NCI-H774 (cell line): ENCODE results near the gene GABRB1.

Experiments
- DNase-seq: peaks from one replicate; lab custom pipeline; 2025; lab: John Stamatoyannopoulos, UW

Gene GABRB1

DNA sequence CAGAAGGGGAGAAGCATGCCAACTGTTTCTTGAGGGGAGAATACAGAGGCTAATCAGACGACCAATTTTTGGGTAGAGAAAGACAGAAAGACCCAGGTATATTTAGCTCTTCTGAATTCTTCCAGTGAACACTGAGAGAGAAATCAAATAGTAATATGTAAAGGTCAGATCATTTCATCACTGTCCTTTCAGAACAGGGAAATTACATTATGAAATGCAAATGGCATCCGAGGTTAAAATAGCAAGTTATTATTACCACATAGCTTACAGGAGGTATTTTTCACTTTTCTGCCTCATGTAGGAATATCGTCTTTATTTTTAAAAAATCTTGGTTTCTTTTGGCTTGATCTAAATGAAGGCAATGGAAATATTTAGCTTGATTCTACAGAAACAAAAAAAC is 18.0 kb downstream of the GABRB1 start:
- DNase-seq: no peak

DNA sequence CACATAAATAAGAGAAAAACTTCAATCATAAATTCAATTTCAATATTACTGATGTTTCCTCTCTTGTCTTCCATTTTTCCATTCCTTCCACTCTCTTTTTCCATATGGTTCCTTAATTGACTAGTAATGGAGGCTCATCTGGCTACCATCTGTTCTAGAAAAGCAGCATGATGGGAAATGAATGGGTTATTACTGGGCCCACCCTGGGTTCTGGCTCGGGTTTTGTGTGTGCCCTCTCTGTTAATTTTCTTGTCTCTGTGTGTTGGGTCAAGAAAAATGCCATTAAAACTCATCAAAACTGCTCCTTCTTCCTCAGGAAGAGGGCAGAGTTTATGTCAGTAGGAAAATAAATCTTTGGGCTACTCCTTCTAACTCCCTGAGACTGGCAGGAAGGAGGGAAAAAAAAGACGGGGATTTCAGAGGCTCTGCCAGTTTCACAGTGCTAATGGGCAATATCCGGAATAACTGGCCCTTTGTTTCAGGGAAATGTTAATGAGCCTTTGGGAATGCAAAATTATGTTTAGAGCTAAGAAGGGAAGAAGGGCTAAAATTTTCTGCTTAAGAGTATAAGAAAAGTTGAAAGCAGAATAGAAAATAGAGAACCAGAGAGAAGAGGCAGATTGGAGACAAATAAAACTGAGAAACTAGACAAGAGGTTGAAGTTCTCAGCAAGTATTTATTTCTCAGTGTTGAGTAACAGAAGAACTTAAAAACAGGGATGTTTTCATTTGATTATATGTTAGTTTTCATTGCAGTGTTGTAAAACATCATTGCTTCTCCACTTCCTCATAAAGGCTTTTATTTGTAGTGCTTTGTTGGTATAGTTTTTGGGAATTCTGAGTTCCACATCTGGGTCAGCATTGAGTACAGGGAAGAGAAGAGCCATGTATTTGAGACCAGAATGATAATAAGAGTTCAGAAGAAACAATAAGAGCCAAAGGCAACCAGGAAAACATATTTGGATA is 19.7 kb downstream of the GABRB1 start:
- no peak for DNase-seq

DNA sequence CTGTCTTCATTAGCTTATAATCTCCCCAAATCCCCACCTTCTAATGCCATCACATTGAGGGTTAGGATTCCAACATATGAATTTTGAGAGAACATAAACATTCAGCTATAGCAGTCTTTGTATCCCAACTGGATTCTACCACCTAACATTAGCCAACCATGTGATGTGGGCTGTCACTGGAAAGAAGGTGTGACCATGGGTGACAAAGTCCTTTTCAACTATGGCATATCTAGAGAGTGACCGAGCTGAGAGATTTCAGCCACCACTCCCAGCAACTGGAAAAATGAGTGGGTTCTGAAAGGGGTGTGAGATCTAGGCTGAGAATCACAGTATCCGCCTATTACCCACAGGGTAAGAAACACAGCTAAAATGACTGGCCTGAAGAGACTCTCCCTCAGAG is 22.1 kb downstream of the GABRB1 start:
- no peak for DNase-seq

DNA sequence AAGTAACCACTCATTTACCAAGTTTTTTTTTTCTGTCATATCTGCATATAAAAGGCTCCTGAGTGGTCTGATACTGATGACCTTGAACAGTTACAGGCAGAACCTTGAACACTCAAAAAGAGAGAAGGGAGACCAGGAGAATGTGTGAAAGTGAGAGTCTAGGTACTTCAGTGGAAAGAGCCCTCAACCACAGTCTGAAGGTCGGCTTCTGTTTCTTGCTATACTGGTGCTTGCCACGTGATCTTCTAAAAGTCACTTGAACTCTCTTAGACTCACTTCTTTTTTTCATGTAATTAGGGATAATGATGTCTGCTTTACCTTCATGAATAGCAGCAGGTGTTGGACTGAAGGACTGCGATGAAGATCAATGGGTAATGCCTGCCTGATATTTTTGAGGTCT is 22.8 kb downstream of the GABRB1 start:
- no peak for DNase-seq

DNA sequence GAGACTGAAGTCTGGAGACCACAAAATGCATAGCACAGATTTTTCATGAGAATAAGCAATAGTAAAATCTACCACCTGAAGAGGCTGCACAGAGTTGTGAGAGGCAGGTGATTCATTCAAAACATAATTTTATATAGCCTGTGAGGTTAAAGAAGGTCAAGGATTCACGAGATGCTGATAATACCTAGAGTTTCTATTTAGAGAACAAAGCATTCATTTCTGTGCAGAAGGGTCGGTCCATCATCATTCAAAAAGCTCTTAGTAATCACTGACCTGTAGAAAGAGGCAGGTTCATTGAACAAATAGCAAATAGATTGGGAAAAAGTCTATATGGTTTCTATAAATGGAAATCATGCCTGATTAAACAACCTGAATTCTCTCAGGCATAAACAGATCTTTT is 26.6 kb downstream of the GABRB1 start:
- no peak for DNase-seq

DNA sequence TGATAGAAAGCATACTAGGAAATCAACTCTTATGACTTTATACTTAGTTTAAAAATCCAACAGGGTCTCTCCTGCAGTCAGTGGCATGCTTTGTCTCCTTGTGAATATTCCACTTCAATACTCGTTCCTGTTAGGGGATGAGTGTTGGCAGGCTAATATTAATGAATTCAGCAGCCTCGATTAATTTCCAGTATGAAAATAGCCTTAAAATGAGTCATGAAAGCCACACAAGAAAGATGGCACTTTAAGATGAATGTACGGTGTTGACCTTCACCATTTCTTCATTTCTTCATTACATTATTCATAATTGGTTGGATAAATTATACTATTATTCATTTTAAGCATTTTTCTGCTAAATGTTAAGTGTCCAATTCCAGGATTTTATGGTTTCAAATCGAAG is 29.2 kb downstream of the GABRB1 start:
- no peak for DNase-seq

DNA sequence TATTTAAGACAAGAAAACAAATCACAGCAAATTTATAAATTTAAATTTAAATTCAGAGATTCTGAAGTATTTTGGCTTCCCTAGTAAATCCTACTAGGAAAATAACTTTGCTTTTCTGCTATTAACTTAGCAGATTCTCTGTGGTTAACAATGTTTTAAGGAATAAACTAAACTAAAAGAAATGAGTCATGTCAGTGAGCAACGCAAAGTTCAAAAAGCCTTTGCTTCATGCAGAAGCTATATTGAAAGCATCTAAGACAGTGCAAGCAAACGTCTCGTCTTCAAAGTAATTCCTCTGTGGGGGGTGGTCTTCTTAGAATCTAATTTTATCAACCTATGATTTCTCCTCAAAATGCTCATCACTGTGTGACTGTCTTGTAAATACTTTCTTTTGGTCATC is 30.1 kb downstream of the GABRB1 start:
- DNase-seq: no peak

DNA sequence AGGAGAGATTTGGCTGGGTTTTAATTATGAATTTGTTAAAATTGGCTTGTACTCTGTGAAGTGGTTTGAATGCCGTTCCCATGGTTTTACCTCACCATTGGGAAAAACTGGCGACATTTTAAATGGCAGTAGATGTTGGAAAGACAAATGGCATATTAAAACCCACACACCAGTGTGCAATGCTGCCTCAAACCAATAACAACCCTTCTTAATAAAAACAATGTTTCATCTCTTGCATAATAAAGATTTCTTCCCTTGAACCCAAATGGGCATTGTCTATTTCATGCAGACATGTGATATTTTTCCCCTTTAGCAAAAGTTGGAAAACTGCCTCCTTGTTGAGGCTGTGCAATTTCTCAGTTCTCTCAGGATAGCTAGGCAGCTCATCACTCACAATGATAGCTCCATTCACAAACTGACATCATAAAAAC is 33.7 kb downstream of the GABRB1 start:
- no peak for DNase-seq

DNA sequence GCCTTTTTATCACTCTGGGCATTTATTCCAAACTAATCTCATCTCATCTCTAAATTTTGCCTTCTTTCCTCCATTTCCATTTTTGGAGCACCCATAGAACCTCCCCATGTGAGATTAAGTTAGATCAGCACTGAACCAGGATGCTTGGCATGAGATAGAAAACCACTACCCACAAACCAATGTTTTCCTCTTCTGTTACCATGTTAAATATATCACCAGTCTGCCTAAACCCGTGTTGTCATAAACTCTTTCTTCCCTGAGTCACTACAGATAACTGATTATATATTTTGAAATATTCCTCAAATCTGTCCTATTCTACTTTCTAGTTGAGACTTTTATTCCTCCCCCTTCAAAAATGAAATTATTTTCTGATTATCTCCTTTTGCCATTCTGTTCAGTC is 37.6 kb downstream of the GABRB1 start:
- DNase-seq: no peak

DNA sequence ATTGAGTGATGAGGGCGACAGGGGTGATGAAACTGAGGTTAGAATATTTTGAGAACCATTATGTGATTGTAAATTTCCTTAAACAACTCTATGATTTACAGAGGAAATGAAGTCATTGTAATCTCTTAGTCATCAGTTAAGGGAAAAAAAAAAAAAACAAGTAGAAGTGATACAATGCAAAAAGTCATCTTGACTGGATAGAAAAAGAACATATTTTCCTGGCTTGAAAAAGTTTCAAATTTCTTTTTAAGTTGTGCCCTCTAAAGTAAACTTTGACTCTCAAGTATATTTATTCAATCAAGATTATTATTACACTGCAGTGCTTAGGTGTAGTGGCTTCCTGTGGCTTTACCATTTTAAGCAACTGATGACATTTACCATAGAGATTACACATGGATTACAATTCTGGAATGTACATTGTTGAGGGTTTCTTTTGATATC is 40.6 kb downstream of the GABRB1 start:
- no peak for DNase-seq

DNA sequence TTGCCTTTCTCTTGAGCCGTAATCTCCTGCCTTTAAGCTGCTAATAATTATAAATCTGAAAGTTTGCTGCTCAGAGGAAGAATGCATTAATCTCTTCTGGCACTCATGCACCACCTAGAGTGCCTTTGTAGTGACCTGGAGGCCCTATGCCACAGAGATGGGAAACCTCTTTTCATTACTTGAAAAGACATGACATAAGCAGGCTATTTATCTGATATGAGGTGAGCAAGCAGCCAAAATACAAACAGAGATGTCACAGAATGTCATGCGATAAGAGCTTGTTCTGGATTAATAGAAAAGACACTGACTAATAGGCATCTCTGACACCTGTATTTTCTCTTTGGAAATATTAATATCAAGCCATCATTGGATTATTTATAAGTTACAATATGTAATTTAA is 42.3 kb downstream of the GABRB1 start:
- DNase-seq: no peak

DNA sequence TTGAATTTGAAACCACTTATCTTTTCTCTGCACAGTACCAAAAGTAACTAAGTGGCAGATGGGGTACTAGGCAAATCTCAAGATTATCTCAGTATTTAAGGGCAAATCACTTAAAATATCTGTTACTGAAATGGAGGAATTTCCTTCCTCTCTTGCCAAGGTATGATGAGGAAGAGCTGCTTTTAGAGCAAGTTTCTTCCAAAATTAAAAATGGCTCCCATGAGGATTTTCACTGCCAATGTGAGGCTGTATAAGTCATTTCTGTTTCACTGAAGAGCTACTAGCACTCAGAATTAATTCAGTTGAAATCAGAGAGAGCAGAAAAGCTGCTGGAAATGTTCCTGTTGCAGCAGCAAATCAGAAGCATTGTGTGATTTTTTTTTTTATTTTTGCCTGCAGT is 43.4 kb downstream of the GABRB1 start:
- no peak for DNase-seq

DNA sequence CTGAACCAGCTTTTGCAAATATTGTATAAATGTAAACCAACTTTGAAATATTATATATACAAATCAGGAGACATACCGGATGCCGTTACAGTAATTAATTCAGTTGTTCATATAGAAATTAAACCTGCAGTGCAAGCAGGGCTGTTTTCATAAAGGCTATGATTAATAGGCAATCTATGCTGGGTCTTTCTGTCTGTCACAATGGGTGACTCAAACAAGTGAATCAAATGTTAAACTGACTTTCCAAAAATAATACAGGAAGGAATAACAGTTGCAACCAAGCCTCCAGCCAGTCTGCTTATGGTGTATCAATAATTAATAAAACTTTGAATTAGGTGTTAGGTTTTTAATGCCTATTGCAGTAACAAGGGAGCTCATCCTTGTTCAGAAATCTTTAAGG is 43.9 kb downstream of the GABRB1 start:
- no peak for DNase-seq

DNA sequence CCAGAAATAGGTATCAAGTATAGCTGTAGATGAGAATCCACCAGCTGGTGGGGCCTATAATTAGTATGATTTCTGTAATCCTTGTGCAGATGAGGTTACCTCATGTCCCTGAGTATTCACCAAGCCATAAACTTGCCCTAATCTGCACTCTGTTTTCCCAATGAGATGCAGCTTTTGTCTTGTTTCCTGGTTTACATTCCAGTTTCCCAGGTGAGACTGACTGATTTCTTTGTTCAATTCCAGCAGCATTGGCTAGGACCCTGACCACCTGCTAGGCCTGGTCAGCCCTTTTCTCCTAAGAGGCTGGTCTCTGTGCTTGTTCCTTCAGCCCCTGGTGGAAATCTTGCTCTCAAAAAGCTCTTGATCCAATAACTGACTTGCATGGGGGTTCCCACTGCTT is 44.6 kb downstream of the GABRB1 start:
- DNase-seq: peak; percentile 58

DNA sequence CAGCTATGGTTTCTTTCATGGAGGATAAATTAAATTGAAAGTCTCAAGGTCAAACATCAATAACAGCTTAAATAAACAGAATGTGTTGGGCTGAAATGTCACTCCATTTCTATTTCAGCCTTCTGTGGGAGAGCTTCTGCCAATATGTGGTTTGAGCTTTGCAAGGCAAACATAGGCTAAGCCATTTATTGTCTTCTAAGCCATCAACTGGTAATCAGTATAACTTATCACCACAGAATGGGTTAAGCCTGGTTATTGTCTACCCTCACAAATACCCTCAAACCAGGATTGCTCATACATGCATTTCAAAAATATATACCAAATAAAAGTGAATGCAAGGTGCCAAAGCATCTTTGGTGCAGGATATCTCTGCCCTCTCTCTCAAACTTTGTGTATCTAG is 52.7 kb downstream of the GABRB1 start:
- DNase-seq: no peak

DNA sequence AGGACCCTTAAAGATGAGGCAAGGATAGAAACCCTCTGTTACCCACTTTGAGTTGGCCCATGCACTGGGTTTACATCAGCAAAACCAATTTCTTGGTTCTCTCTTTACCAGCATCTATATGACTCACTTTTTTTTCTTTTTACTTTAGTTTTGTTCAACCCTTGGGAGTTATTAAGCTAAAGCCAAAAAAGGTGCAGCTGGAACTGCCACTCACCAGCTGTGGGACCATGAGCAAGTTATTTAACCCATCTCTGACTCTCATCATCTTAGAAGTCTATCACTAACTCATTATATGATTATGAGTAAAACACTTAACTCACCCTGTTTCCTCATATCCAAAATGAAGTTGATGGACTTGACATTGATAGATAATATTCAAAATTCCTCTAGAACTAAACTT is 53.4 kb downstream of the GABRB1 start:
- DNase-seq: no peak

DNA sequence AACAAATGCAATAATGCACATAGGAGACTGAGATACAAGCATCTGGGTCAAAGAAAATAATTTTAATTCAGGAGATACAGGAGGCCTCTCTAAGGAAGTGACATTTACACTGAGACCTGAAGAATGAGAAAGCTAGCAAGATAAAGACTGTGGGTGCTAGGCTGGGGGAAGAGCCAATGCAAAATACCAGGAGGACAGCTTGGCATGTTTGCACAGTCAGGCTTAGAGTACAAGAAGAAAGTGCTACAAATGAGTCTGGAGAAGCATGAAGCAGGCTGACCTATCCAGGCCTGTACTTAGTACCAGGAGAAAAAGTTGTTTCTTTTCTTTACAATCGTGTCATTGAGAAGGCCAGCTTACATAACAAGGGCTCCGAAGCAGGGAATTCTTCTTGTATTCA is 56.9 kb downstream of the GABRB1 start:
- no peak for DNase-seq

DNA sequence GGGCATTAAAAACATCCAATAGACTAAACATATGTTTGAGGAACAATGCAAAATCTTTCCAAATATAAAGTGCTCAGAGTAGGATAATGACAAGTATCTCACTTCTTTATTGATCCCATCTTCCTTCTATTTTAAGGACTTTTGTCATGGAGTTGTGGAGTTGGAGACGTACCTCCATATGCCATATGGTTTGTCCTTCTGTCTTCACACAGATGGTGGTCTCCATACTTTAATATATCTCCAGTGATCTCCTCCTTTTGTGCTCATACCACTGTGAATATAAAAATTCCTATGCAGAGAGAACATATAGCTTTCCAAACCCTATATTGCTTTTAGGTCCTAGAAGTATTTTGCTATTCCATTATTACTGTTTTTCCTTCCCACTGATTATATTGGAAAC is 64.5 kb downstream of the GABRB1 start:
- no peak for DNase-seq

DNA sequence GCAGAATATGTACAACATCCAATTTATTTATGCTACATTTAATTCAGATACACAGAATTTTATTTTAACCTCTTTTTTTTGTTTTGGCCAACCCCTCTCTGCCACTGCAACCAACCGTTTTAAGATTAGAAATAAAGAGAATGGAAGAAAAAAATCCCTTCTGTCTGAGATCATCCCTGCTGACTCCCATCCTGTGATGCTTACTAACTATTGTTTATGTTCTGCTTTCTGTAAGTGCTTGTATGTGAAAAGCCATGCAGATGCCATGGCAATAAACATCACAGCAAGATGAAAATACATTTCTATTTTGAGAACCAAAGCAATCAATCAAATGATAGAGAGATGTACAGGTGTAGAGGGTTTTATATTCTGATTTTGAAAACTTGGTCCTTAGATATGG is 70.1 kb downstream of the GABRB1 start:
- DNase-seq: no peak

DNA sequence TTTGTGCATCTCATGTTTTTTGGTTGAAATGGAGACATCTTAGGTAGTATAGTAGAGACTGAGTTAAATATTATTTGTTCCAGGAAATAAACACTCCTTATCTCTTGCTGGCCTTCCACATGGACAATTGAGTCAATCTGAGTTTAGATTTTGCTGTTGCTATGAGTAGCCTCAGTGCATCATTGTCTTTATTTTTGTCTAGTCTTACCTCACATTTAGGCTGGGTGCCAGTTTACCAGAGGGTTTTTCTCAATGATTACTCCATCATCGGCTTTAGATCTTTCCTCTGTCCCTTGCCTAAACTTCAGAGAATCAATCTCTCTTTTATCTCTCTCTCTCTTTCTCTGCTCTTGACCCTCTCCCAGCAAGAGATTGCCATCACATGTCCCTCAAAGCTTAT is 73.6 kb downstream of the GABRB1 start:
- no peak for DNase-seq

DNA sequence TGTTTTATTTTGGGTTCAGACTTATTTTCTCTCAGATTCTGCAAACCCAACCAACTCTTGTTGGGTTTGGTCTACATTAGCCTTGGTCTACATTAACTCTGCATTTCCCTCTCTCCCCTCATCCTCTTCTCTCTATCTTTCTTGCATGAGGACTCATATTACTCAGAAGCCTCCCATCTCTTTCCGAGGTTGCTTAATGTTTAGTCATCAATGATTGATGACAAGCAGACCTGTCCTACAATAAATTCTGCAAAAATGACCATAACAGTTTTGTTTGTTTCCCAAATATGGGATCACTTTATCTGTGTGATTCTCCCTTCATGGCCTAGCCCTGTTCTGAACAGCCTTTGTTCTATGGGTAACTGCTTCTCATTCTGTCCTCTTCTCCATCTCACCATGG is 75.2 kb downstream of the GABRB1 start:
- no peak for DNase-seq

DNA sequence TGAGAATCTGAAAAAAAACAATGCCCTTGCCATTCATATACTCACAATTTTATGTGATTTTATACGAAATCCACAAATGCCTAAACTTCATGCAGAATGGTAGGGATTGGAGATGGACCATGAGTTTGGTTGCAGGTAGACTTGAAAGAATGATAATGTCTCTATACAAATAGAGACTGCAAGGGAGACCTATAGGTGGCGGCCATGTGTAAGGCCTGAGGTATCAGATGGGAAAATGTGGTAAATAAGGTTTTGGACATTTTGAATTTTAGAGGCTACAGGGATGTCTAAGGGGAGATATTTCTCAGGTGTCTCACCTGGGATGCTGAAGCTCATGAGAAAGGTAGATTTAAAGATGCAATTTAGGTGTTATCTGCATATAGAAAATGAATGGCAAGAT is 78.0 kb downstream of the GABRB1 start:
- DNase-seq: no peak

DNA sequence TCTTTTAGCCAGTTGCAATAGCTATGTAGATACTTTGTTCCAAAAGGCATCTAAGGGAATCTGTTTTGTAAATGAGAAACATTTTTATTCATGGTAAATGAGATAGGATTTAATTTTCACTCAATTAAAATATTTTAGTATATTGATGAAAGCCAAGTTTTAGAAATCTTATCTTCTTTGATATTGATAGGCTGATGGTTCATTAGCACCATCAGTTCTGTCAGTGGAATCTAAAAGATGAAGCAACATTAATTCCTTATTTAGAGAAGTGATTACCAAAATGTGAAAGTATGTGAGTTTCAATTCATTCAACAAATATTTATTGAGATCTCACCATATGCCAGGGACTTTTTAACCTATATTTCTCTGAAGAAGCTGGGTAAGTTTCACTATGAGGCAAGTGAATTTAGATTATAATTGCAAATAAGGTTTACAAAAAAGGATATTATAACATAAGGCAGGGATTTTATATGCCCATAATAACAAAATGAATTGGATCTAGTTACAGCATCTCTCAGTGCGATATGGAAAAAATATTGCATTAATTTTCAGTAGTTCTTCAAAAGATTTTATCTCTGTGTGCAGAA is 79.3 kb downstream of the GABRB1 start:
- no peak for DNase-seq
